Measurements from ENCODE around the gene ACSF2.
"Not testable (repeated sequence)": the region's sequence is repeated elsewhere in the genome, so short reads cannot be mapped to it uniquely, and the experiment has no call there.

GRCh38 chr17:50398672-50399071 lies 27.3 kb upstream of the ACSF2 start:
- TF ChIP-seq ZNF605 (CRISPR knock-in tag; IDR thresholded peaks at IDR 0.05); CSRNP2 (CRISPR knock-in tag; conservative IDR thresholded peaks at IDR 0.05; ENCODE audit: low read depth); PRPF4 (IDR thresholded peaks at IDR 0.05; ENCODE audit: low read depth, low read length, poor library complexity, severe bottlenecking): not testable (repeated sequence)
- TF ChIP-seq, protein P1, sequence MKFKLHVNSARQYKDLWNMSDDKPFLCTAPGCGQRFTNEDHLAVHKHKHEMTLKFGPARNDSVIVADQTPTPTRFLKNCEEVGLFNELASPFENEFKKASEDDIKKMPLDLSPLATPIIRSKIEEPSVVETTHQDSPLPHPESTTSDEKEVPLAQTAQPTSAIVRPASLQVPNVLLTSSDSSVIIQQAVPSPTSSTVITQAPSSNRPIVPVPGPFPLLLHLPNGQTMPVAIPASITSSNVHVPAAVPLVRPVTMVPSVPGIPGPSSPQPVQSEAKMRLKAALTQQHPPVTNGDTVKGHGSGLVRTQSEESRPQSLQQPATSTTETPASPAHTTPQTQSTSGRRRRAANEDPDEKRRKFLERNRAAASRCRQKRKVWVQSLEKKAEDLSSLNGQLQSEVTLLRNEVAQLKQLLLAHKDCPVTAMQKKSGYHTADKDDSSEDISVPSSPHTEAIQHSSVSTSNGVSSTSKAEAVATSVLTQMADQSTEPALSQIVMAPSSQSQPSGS (CRISPR knock-in tag; IDR thresholded peaks at IDR 0.05): not testable (repeated sequence)

Measured in HepG2 (cell line).